ENCODE data around the gene BRD1. TPM values are rescaled to one million over a fixed set of nuclear protein-coding genes. Genes with fewer than 3 reads are reported as not detected.

BRD1 gene
- total and polyA plus RNA-seq, 4 donors = 16.6 to 51.5 (median 28.1) TPM

GRCh38 chr22:49761836-49762235 lies 65.8 kb downstream of the BRD1 start:
- ATAC-seq (ENCODE audit: insufficient read depth, low FRiP score) (no peak), DNase-seq (no peak)
- TF ChIP-seq CTCF (IDR thresholded peaks at IDR 0.05; ENCODE audit: control extremely low read depth, extremely low read depth) = no peak
- Histone ChIP-seq H3K36me3 (ENCODE audit: control insufficient read depth in 4 of 4, insufficient read depth in 4 of 4, low read length in 4 of 4) (no peaks in the 10 kb centered on the region), H3K27me3 (ENCODE audit: control insufficient read depth in 3 of 3, insufficient read depth in 3 of 3, low read length in 2 of 3) (no peaks in the 10 kb centered on the region), H3K4me1 (ENCODE audit: control insufficient read depth in 5 of 5, insufficient read depth in 5 of 5, low read length in 5 of 5) (peaks cover 0 to 3% (median 0%) of the 10 kb centered on the region in 5 donors), H3K4me3 (no peak overlapping the region), H3K9ac (ENCODE audit: insufficient read depth in 1 of 2, low read length in 2 of 2) (no peak overlapping the region), H3K27ac (ENCODE audit: low read depth in 1 of 2, low read length in 1 of 2) (no peak overlapping the region), H3K9me3 (ENCODE audit: control insufficient read depth in 4 of 4, insufficient read depth in 3 of 4, low read length in 3 of 4) (peaks cover 0 to 9% (median 0%) of the 10 kb centered on the region in 4 donors)
- WGBS, 2 donors = 95% methylated on average over 7 of the region's 7 CpGs

- H3K9me3 ChIP-seq (ENCODE audit: control insufficient read depth in 4 of 4, insufficient read depth in 3 of 4, low read length in 3 of 4) = peaks cover 0 to 8% (median 1%) of the 10 kb centered on the region in 4 donors
- H3K27ac ChIP-seq (ENCODE audit: low read depth in 1 of 2, low read length in 1 of 2) = no peak overlapping the region
- no peak overlapping the region for H3K4me3 ChIP-seq
- DNase-seq = no peak
- ATAC-seq (ENCODE audit: insufficient read depth, low FRiP score) = no peak
- no peaks in the 10 kb centered on the region for H3K27me3 ChIP-seq (ENCODE audit: control insufficient read depth in 3 of 3, insufficient read depth in 3 of 3, low read length in 2 of 3)
- H3K9ac ChIP-seq (ENCODE audit: insufficient read depth in 1 of 2, low read length in 2 of 2) = no peak overlapping the region
- H3K36me3 ChIP-seq (ENCODE audit: control insufficient read depth in 4 of 4, insufficient read depth in 4 of 4, low read length in 4 of 4) = no peaks in the 10 kb centered on the region
- 37 to 61% methylated on average over 13 of the region's 13 CpGs for WGBS, 2 donors
- H3K4me1 ChIP-seq (ENCODE audit: control insufficient read depth in 5 of 5, insufficient read depth in 5 of 5, low read length in 5 of 5) = peaks cover 0 to 3% (median 0%) of the 10 kb centered on the region in 5 donors
- TF ChIP-seq CTCF (IDR thresholded peaks at IDR 0.05; ENCODE audit: control extremely low read depth, extremely low read depth) = no peak
Measured at GRCh38 chr22:49760630-49761571, 66.8 kb downstream of the BRD1 start.

- WGBS, 2 donors = 44 to 58% methylated on average over 5 of the region's 5 CpGs
- H3K4me3 ChIP-seq = no peak overlapping the region
- H3K36me3 ChIP-seq (ENCODE audit: control insufficient read depth in 4 of 4, insufficient read depth in 4 of 4, low read length in 4 of 4) = no peaks in the 10 kb centered on the region
- TF ChIP-seq CTCF (IDR thresholded peaks at IDR 0.05; ENCODE audit: control extremely low read depth, extremely low read depth) = no peak
- no peaks in the 10 kb centered on the region for H3K27me3 ChIP-seq (ENCODE audit: control insufficient read depth in 3 of 3, insufficient read depth in 3 of 3, low read length in 2 of 3)
- no peak overlapping the region for H3K27ac ChIP-seq (ENCODE audit: low read depth in 1 of 2, low read length in 1 of 2)
- peaks cover 0 to 3% (median 0%) of the 10 kb centered on the region in 5 donors for H3K4me1 ChIP-seq (ENCODE audit: control insufficient read depth in 5 of 5, insufficient read depth in 5 of 5, low read length in 5 of 5)
- ATAC-seq (ENCODE audit: insufficient read depth, low FRiP score) (no peak), DNase-seq (no peak)
- no peak overlapping the region for H3K9ac ChIP-seq (ENCODE audit: insufficient read depth in 1 of 2, low read length in 2 of 2)
- peaks cover 0 to 8% (median 2%) of the 10 kb centered on the region in 4 donors for H3K9me3 ChIP-seq (ENCODE audit: control insufficient read depth in 4 of 4, insufficient read depth in 3 of 4, low read length in 3 of 4)
Measured at GRCh38 chr22:49760280-49760629, 67.4 kb downstream of the BRD1 start.

Data from lung (tissue), 12 donors.